IMR-90 (cell line): ENCODE results near the gene SEMA4F. TPM values are rescaled to one million over a fixed set of nuclear protein-coding genes. Genes with fewer than 3 reads are reported as not detected.

ENCODE experiments used
- ATAC-seq: fragments of 200-7000 bp; cut with Tn5 transposase; 2 replicates; pipeline ENCODE4 v1.9.1; 2020; ENCODE audit warnings: low read depth, mild to moderate bottlenecking, moderate library complexity
- BruUV-seq: library from RNA; stranded (reverse); fragments of 400-500 nt; replicated peaks from 2 replicates; lab custom pipeline; 2021; lab: Mats Ljungman, UMichigan
- CTCF ChIA-PET: fragments of 300-600 bp; formaldehyde crosslinking; extraction: SDS; loops from one replicate; lab custom pipeline; 2021; ENCODE audit warnings: antibody characterized with exemption; lab: Yijun Ruan, JAX
- POLR2A ChIA-PET: fragments of 300-600 bp; sonication (Branson Sonifier 250); formaldehyde crosslinking; loops from one replicate; lab custom pipeline; 2022; ENCODE audit warnings: antibody characterized with exemption; ENCODE audit not compliant: unreplicated experiment; lab: Charles Lee
- DNase-seq: peaks from one replicate; pipeline ENCODE4 v3.0.0; 2013
- H2AFZ ChIP-seq: replicated peaks from 2 replicates; pipeline ENCODE3; 2013; ENCODE audit warnings: low read length, mild to moderate bottlenecking; ENCODE audit not compliant: poor library complexity
- H2AK5ac ChIP-seq: 2 replicates; pipeline ENCODE4 v1.6.1; 2013; ENCODE audit warnings: low read depth, low read length, inconsistent platforms
- H2AK9ac ChIP-seq: replicated peaks from 2 replicates; pipeline ENCODE3; 2013; ENCODE audit warnings: mild to moderate bottlenecking, low read depth, low read length, moderate library complexity; ENCODE audit not compliant: poor library complexity
- H2BK120ac ChIP-seq: 2 replicates; pipeline ENCODE4 v1.6.1; 2013; ENCODE audit warnings: low read depth, low read length, inconsistent platforms
- H2BK15ac ChIP-seq: 3 replicates; pipeline ENCODE4 v1.6.1; 2013; ENCODE audit warnings: low read depth, low read length, inconsistent platforms
- H2BK20ac ChIP-seq: 2 replicates; pipeline ENCODE4 v1.6.1; 2013; ENCODE audit warnings: low read depth, mild to moderate bottlenecking, inconsistent platforms, low read length, moderate library complexity
- H2BK5ac ChIP-seq: 2 replicates; pipeline ENCODE4 v1.6.1; 2013; ENCODE audit warnings: mild to moderate bottlenecking, low read depth, low read length, inconsistent platforms; ENCODE audit not compliant: poor library complexity, severe bottlenecking
- H3K14ac ChIP-seq: replicated peaks from 2 replicates; pipeline ENCODE4 v1.6.1; 2013; ENCODE audit warnings: low read depth, low read length, inconsistent platforms
- H3K18ac ChIP-seq: 2 replicates; pipeline ENCODE4 v1.6.1; 2013; ENCODE audit warnings: low read depth, low read length, control low read depth
- H3K23ac ChIP-seq: 2 replicates; pipeline ENCODE4 v1.6.1; 2013; ENCODE audit warnings: low read depth, low read length, inconsistent platforms
- H3K27ac ChIP-seq: 2 replicates; pipeline ENCODE4 v1.5.1; 2013; ENCODE audit warnings: mild to moderate bottlenecking, control low read depth, low read length; ENCODE audit not compliant: insufficient read depth
- H3K27me3 ChIP-seq: 2 replicates; pipeline ENCODE4 v1.6.1; 2013; ENCODE audit warnings: low read length; ENCODE audit not compliant: control insufficient read depth, insufficient read depth
- H3K36me3 ChIP-seq: 2 replicates; pipeline ENCODE4 v1.6.1; 2013; ENCODE audit warnings: low read length, mixed read lengths; ENCODE audit not compliant: control insufficient read depth, insufficient read depth
- H3K4ac ChIP-seq: 2 replicates; pipeline ENCODE4 v1.6.1; 2013; ENCODE audit warnings: low read depth, low read length, inconsistent platforms
- H3K4me1 ChIP-seq: 2 replicates; pipeline ENCODE4 v1.6.1; 2013; ENCODE audit warnings: low read length, mixed read lengths; ENCODE audit not compliant: control insufficient read depth, insufficient read depth
- H3K4me2 ChIP-seq: 2 replicates; pipeline ENCODE4 v1.6.1; 2013; ENCODE audit warnings: low read depth, mild to moderate bottlenecking, control low read depth, low read length, moderate library complexity
- H3K4me3 ChIP-seq: 2 replicates; pipeline ENCODE4 v1.5.1; 2013; ENCODE audit warnings: low read depth, mild to moderate bottlenecking, control low read depth, low read length, moderate library complexity; ENCODE audit not compliant: insufficient read depth
- H3K56ac ChIP-seq: 2 replicates; pipeline ENCODE4 v1.6.1; 2013; ENCODE audit warnings: low read length, inconsistent platforms; ENCODE audit not compliant: insufficient read depth; ENCODE audit errors: extremely low read depth
- H3K79me1 ChIP-seq, 2 experiments: 2 replicates each; pipeline ENCODE4 v1.6.1; 2013; ENCODE audit warnings: low read length in 2 of 2, inconsistent platforms in 1 of 2, low read depth in 1 of 2
- H3K9ac ChIP-seq: 2 replicates; pipeline ENCODE4 v1.6.1; 2013; ENCODE audit warnings: low read depth, low read length, control low read depth
- H3K9me1 ChIP-seq: 2 replicates; pipeline ENCODE4 v1.6.1; 2013; ENCODE audit warnings: low read length, inconsistent platforms; ENCODE audit not compliant: insufficient read depth
- H3K9me3 ChIP-seq: 2 replicates; pipeline ENCODE4 v1.6.1; 2013; ENCODE audit warnings: low read length; ENCODE audit not compliant: control insufficient read depth, insufficient read depth
- H4K20me1 ChIP-seq: 2 replicates; pipeline ENCODE4 v1.6.1; 2013; ENCODE audit warnings: low read length, inconsistent platforms; ENCODE audit not compliant: insufficient read depth
- H4K5ac ChIP-seq: 2 replicates; pipeline ENCODE4 v1.6.1; 2013; ENCODE audit warnings: mild to moderate bottlenecking, low read depth, low read length, control low read depth
- H4K8ac ChIP-seq, 2 experiments: 2 replicates each; pipeline ENCODE4 v1.6.1; 2013; ENCODE audit warnings: low read depth in 2 of 2, low read length in 2 of 2, control low read depth in 1 of 2, inconsistent platforms in 1 of 2
- H4K91ac ChIP-seq: 2 replicates; pipeline ENCODE4 v1.6.1; 2013; ENCODE audit warnings: low read depth, low read length, inconsistent platforms; ENCODE audit not compliant: insufficient read depth
- MAFK ChIP-seq: IDR thresholded peaks from 2 replicates; pipeline ENCODE4 v1.6.1; 2012; ENCODE audit warnings: low read depth, low read length, improper control_type of control experiment
- SMC3 ChIP-seq: fragments of 150-350 bp; IDR thresholded peaks from 2 replicates; pipeline ENCODE4 v1.6.1; 2016; ENCODE audit warnings: low read depth, mild to moderate bottlenecking, antibody characterized with exemption, low read length, moderate library complexity
- WGBS, 2 experiments: methylation state at CpG; one replicate each; pipeline versions ENCODE4 v1.1.5 to v1.1.7; 2013; ENCODE audit warnings: missing lambda C conversion rate in 2 of 2; ENCODE audit not compliant: insufficient read length in 1 of 2; ENCODE audit errors: extremely low coverage in 2 of 2; 5-methylcytosine and 5-hydroxymethylcytosine counted together
- dilution Hi-C: fragments of 300-500 bp; cut with HindIII; formaldehyde crosslinking; loops from one replicate; pipeline ENCODE4 v1.14.3; 2018; ENCODE audit warnings: low sequenced_read_pairs; ENCODE audit not compliant: unreplicated experiment
- in situ Hi-C: fragments of 300-500 bp; cut with MboI; formaldehyde crosslinking; loops from 3 replicates; pipeline ENCODE4 v1.14.3; 2019; ENCODE audit warnings: low sequenced_read_pairs, inconsistent platforms, mixed read lengths
- intact Hi-C: fragments of 100-400 bp; cut with micrococcal nuclease; formaldehyde crosslinking; loops from 2 replicates; pipeline ENCODE4 v1.10.0; 2022
- polyA plus RNA-seq, 3 experiments: library from polyadenylated mRNA; depleted of rRNA; stranded (reverse); fragments of >200 nt; gene quantifications; 2 replicates each; pipeline ENCODE4 v1.2.3, GENCODE V29; 2012; ENCODE audit warnings: low replicate concordance in 1 of 3
- total RNA-seq: library from RNA; depleted of rRNA; stranded (reverse); fragments of >200 nt; gene quantifications from 2 replicates; pipeline ENCODE4 v1.2.3, GENCODE V29; 2012
- TF ChIP-seq, protein P1 (sequence below): fragments of 150-350 bp; IDR thresholded peaks from 2 replicates; pipeline ENCODE4 v1.6.1; 2016; ENCODE audit warnings: low read depth, mild to moderate bottlenecking, low read length, moderate library complexity, borderline replicate concordance

Gene SEMA4F
- total and polyA plus RNA-seq, 2 of the 4 experiments (the other 2 are of a cell fraction): 4.7 to 7.5 TPM

DNA sequence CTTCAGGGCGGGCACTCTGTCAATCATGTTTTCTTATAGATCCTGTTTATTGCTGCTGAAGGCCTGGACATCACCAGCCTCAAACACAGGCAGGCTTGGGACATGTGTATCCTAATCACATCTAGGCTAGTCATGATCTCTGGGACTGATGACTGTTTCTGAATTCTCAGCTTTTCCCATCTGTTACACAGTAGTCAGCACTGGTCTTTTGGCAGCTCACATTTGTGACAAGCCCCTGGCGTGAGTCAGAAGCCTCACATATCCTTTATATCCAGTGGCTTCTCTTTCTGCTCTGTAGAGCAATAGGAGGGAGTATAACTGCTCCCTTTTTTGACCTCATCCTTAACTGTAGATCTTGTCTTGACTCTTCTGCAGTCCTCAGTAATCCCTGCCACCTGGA is 4.5 kb downstream of the SEMA4F start:
- Histone ChIP-seq H3K27ac (no peak overlapping the region), H3K56ac (no peak overlapping the region), H2AK9ac (no peak overlapping the region), H2AFZ (no peak overlapping the region), H3K36me3 (no peaks in the 10 kb centered on the region), H4K5ac (no peak overlapping the region), H3K14ac (no peak overlapping the region), H3K79me1 (0 out of 4 replicates have a peak, but pooled peaks cover 0 to 5% of the 10 kb centered on the region in 2 experiments), H4K91ac (no peak overlapping the region), H3K4me2 (no peak overlapping the region), H2BK15ac (no peak overlapping the region), H2BK20ac (no peak overlapping the region), H3K23ac (no peak overlapping the region), H2BK120ac (no peak overlapping the region), H2BK5ac (no peak overlapping the region), H3K4me1 (peaks cover 6% of the 10 kb centered on the region), H4K20me1 (no peaks in the 10 kb centered on the region), H3K18ac (no peak overlapping the region), H3K9me1 (peaks cover 6% of the 10 kb centered on the region), H3K27me3 (no peaks in the 10 kb centered on the region), H3K9ac (no peak overlapping the region), H2AK5ac (no peak overlapping the region), H3K9me3 (no peaks in the 10 kb centered on the region), H4K8ac (no peak overlapping the region), H3K4me3 (no peak overlapping the region), H3K4ac (no peak overlapping the region)
- DNase-seq: peak; percentile 91
- WGBS, 2 experiments: 60% methylated on average over 1 of the region's 2 CpGs; no CpG with 5 or more reads in 1 of the 2 experiments
- ChIA-PET CTCF (no interaction called here), POLR2A (no interaction called here)
- intact Hi-C loops: no loop called here
- BruUV-seq: no TSS peak
- dilution Hi-C loops: no loop called here
- peak; percentile 7 for ATAC-seq
- in situ Hi-C loops: no loop called here
- TF ChIP-seq, protein P1, sequence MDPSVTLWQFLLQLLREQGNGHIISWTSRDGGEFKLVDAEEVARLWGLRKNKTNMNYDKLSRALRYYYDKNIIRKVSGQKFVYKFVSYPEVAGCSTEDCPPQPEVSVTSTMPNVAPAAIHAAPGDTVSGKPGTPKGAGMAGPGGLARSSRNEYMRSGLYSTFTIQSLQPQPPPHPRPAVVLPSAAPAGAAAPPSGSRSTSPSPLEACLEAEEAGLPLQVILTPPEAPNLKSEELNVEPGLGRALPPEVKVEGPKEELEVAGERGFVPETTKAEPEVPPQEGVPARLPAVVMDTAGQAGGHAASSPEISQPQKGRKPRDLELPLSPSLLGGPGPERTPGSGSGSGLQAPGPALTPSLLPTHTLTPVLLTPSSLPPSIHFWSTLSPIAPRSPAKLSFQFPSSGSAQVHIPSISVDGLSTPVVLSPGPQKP: no peak
- TF ChIP-seq SMC3 (no peak), MAFK (peak; percentile 27; the same call in 1 of the 2 replicates)
